Dendritic cell treated with granulocyte-macrophage colony-stimulating factor and Interleukin-4, amounts not matched to agents 40 ng/mL and 50 ng/mL, for 4 days (primary cell): ENCODE data around the gene GNAT1.
"Not testable (repeated sequence)": the region's sequence is repeated elsewhere in the genome, so short reads cannot be mapped to it uniquely, and the experiment has no call there.

ENCODE experiments used
- H3K27ac Mint-ChIP-seq: one replicate; pipeline ENCODE4 v1.8.0; 2022; ENCODE audit warnings: mild to moderate bottlenecking, mixed read lengths
- H3K27me3 Mint-ChIP-seq: one replicate; pipeline ENCODE4 v1.8.0; 2022; ENCODE audit warnings: mild to moderate bottlenecking, mixed read lengths
- H3K36me3 Mint-ChIP-seq: one replicate; pipeline ENCODE4 v1.8.0; 2022; ENCODE audit warnings: low read depth, mixed read lengths
- H3K4me1 Mint-ChIP-seq: one replicate; pipeline ENCODE4 v1.8.0; 2022; ENCODE audit warnings: low read depth, mixed read lengths
- H3K4me3 Mint-ChIP-seq: one replicate; pipeline ENCODE4 v1.8.0; 2022; ENCODE audit warnings: mild to moderate bottlenecking, moderate library complexity, mixed read lengths
- H3K9me3 Mint-ChIP-seq: one replicate; pipeline ENCODE4 v1.8.0; 2022; ENCODE audit warnings: mixed read lengths
- intact Hi-C: fragments of 100-400 bp; cut with micrococcal nuclease; formaldehyde crosslinking; loops from one replicate; pipeline ENCODE4 v1.15.0; 2022

Gene GNAT1

DNA sequence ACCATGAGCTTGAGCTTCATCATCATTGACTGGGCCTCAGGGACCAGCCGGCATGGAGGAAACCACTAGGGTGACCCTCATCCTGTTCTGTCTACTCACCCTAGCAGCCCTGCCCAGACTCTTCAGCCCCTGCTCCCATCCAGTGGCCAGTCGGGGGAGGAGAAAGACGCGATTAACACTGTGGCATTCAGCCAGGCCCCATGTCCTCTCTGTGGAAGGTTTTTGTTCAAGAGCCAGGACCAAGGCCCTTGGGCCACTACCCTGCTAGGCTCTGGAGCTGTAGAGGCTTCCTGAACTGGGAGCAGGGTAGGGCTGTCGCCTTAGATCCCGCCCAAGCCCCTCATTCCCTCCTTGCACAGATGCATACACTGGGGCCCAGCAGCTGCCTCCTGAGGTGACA, 28.7 kb downstream of the GNAT1 start:
- Mint-ChIP-seq H3K9me3 (no peaks in the 10 kb centered on the region), H3K36me3 (no peaks in the 10 kb centered on the region), H3K27ac (no peak overlapping the region), H3K27me3 (peaks cover 21% of the 10 kb centered on the region), H3K4me1 (peaks cover 4% of the 10 kb centered on the region), H3K4me3 (no peak overlapping the region)
- intact Hi-C loops = no loop called here

DNA sequence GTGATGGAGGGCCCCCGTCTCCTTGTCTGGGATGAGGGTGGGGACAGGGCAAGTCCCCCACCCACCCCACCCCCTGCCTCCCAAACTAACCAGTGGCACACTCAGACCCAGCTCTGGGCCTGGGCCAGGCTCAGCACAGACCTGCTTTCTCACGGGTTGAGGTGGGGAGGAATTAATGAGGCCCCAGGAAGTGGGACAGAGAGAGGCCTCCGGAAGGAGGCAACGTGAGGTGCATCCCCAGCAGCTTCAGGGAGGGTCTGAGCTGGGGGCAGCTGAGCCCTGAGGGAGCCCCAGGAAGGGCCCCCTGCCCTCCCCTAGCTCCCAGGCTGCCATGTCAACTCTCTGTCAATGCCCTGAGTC, 29.6 kb downstream of the GNAT1 start:
- Mint-ChIP-seq H3K9me3 (no peaks in the 10 kb centered on the region), H3K27me3 (peaks cover 27% of the 10 kb centered on the region), H3K36me3 (no peaks in the 10 kb centered on the region), H3K4me3 (no peak overlapping the region), H3K27ac (no peak overlapping the region), H3K4me1 (peaks cover 7% of the 10 kb centered on the region)
- intact Hi-C loops = no loop called here

DNA sequence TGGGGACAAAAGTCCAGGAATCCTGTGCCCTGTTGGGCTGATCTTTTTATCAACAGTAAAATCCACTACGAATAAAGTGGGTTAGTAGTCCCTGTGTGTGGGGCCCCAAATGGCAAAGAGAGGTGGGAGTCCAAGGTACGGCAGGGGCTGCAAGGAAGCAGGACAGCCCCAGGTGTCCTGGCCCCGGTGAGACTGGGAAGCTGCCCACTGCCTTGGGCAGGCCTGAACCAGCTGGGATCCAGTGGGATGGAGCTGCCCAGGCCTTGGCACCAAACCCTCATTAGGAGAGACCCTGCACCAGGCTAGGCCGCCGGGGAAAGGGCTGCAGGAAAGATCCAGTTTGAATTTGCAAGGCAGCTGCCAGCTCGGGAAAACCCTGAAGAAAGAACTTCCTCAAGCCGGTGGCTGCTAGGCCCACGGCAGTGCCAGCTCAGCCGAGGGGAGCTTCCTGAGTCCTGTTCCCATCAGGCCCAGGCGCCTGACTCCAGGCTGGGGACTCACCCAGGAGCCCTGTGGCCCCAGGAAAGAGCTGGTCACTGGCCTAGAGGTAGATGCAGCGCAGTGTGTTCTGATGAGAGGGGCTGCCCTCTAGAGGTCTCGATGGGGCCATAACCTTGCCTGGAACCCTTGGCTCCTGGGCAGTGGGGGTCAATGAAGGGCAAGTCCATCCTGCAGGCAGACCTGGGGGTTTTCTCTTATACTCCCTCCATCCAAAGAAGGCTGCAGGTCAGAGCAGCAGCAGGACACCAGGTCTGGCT, 30.2 kb downstream of the GNAT1 start:
- Mint-ChIP-seq H3K9me3 (no peaks in the 10 kb centered on the region), H3K27me3 (peaks cover 29% of the 10 kb centered on the region), H3K27ac (no peak overlapping the region), H3K4me3 (no peak overlapping the region), H3K36me3 (no peaks in the 10 kb centered on the region), H3K4me1 (peaks cover 12% of the 10 kb centered on the region)
- intact Hi-C loops = no loop called here

DNA sequence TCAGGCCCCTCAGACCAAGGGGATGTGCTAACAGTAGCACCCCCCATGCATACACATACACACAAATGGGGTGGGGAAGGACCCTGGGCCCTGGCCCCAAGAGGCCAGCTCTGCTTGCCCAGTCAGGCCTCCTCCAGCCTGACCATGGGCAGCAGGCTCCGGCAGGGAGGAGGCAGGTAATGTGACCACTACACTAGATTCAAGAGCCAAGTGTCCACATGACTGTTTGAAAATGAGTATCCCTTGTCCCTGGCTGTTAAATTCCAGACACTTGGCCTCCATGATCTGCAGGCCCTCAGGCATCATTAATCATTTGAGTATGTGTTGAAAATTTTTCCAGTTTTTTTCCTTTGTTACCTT, 30.7 kb downstream of the GNAT1 start:
- Mint-ChIP-seq H3K27me3 (peaks cover 26% of the 10 kb centered on the region), H3K36me3 (no peaks in the 10 kb centered on the region), H3K4me1 (peaks cover 18% of the 10 kb centered on the region), H3K9me3 (no peaks in the 10 kb centered on the region), H3K4me3 (no peak overlapping the region), H3K27ac (no peak overlapping the region)
- intact Hi-C loops = no loop called here

DNA sequence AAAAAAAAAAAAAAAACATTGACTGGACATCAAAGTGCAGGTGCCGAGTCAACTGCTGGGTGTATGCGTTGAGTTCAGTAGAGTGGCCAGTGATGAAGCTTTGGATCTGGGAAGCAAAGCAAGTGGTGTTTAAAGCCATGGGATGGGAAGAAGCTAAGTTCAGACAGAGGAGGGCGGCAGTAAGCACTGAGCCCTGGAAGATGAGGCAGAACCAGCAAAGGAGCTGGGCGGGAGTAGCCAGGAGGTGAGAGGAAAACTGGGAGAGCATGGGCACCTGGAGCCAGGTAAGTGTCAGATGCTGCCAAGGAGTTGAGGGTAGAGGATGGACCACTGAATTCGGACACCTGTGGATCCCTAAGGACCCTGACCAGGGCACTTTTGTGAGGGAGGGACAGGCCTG, 33.2 kb downstream of the GNAT1 start:
- Mint-ChIP-seq H3K4me3 (no peak overlapping the region), H3K27ac (no peak overlapping the region), H3K36me3 (no peaks in the 10 kb centered on the region), H3K9me3 (no peaks in the 10 kb centered on the region), H3K4me1 (peaks cover 43% of the 10 kb centered on the region), H3K27me3 (peaks cover 22% of the 10 kb centered on the region)
- intact Hi-C loops = no loop called here

DNA sequence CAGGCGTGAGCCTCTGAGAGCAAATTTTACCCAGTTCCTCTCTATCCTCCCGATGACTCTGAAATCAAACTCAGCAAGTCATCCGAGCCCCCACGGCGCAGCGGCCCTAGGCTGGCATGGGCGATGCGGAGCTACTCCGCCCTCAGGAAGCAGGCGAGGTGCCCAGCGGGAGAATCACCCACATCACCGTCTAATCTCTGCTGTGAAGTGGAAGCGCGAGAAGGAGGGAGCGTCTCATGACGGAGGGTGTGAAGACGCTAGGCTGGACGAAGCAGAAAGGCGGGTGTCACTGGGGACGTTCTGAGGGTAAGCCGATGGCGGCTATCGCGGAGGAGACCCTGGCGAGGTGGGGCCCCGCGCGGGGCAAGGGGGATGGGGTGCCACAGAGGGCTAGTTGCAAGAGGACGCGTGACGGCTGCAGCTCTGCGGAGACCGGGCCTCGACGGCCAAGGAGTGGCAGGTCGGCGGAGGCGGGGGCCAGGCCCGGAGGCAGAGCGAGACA, 35.5 kb downstream of the GNAT1 start:
- no peaks in the 10 kb centered on the region for H3K9me3 Mint-ChIP-seq
- H3K27me3 Mint-ChIP-seq = peaks cover 22% of the 10 kb centered on the region
- no peaks in the 10 kb centered on the region for H3K36me3 Mint-ChIP-seq
- H3K4me3 Mint-ChIP-seq = peak overlapping the region; percentile 82
- H3K27ac Mint-ChIP-seq = peak overlapping the region; percentile 92
- intact Hi-C loops = loop anchor here (1.0 kb wide), 4 partner anchors 19 to 106 kb away; no protein-coding TSS in a partner anchor
- H3K4me1 Mint-ChIP-seq = peaks cover 61% of the 10 kb centered on the region

DNA sequence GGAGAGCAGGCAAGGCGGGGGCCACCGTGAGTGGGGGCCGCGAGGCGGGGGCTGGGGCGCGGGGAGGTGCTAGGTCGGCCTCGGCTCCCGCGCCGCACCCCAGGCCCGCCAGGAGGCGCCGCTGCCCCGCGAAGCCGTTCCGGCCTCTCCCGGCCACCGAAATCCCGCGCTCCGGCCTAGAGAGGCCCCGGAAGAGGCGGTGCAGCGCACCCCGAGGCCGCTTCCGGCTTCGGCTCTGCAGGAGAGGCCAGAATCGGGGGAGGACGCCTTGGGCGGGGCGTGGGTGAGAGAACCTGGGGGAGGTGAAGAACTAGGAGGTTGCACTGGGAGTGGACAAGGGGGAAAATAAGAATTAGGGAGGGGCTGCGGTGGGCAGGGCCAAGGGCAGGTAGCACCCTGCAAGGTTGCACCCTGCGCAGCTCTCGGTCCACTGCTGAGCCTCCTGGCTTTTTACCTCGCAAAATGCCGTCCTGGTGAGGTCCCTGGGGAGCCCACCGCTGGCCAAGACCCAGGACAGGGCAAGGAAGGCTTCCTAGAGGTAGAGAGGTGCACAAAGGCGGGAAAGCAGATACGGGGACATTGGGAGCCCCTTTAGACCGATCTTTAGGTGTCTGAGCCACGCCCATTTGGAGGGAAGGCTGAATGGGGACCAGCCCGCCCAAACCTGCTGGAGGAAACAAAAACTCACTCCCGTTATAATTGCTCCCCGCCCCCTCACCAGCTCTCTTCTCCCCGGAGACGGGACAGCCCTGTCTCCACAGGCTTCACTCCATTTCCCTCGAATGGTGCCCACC, 36.2 kb downstream of the GNAT1 start:
- Mint-ChIP-seq H3K4me3 (peak overlapping the region; percentile 82), H3K27me3 (peaks cover 22% of the 10 kb centered on the region), H3K4me1 (peaks cover 64% of the 10 kb centered on the region), H3K27ac (peak overlapping the region; percentile 92), H3K9me3 (no peaks in the 10 kb centered on the region), H3K36me3 (no peaks in the 10 kb centered on the region)
- intact Hi-C loops = loop anchor here (1.0 kb wide), 2 partner anchors 19 to 46 kb away; no protein-coding TSS in a partner anchor

DNA sequence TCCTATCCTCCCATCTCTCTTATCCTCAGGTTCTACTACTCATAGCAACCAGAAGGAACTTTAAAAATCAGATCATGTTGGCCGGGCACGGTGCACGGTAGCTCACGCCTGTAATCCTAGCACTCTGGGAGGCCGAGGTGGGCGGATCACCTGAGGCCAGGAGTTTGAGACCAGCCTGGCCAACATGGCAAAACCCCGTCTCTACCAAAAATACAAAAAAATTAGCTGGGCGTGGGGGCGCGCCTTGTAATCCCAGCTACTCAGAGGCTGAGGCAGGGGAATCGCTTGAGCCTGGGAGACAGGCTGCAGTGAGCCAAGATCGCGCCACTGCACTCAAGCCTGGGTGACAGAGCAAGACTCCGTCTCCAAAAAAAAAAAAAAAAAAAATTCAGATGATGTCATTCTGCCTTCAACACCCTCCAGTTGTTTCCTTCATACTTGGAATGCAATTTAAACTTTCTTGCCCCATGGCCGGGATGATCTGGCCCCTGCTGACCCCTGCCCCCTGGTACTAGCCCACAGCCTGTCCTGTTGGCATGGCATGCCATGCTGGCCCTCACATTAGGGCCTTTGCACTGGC, 36.9 kb downstream of the GNAT1 start:
- H3K36me3 Mint-ChIP-seq, H3K9me3 Mint-ChIP-seq, intact Hi-C loops: not testable (repeated sequence)
- Mint-ChIP-seq H3K4me1 (peaks cover 71% of the 10 kb centered on the region), H3K27me3 (peaks cover 22% of the 10 kb centered on the region), H3K27ac (peak overlapping the region; percentile 92), H3K4me3 (peak overlapping the region; percentile 82)

DNA sequence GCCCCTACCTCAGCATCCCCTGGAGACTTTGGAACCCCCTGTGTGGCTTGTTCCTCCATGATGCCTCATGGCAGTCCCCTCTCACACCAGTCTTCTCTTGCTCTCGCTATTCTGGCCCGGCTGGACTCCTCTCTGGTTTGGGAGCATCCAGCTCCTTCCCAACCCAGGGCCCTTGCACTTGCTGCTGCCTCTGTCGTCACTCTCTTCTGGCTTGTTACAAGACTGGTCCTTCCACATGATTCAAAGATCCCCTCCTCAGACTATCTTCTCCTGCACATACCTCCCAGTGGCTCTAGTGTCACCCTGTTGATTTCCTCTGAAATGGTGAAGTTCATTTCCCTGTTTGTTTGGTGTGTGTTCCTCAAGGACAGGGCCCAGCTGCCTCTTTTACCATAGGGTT, 38.1 kb downstream of the GNAT1 start:
- Mint-ChIP-seq H3K27me3 (peaks cover 15% of the 10 kb centered on the region), H3K4me1 (peaks cover 82% of the 10 kb centered on the region), H3K36me3 (no peaks in the 10 kb centered on the region), H3K4me3 (no peak overlapping the region), H3K27ac (peak overlapping the region; percentile 92), H3K9me3 (no peaks in the 10 kb centered on the region)
- intact Hi-C loops = no loop called here

DNA sequence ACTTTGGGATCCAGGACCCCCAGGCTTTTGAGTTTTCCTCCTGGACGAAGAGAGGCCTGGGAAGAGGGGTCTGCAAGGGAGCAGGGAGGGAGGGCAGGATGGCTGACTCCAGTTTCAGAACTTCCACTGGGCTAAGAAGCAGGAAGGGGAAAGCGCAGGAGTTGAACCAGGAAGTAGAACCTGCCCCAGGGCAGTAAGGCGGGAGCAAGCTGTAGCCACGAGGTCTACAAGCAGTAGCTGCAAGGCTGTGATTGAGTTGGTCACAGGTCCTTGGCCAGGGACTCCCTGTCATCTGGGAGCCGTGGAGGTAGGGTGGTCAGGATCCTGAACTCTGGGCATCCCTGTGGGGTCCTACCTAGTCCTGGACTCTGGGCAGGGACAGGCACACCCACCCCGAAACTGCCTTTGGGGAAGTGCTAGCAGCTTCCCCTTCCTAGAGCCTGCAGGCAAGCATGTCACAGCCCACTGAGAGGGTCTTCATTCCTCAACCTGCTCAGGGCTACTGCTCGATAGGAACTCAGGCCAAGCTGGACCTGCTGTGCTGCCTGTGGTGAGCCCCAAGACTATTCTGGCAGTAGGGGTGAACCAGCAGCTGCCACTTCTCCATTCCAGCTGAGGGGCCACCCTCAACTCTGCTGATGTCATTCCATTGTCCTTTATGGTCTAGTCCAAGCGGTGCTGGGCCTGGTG, 38.8 kb downstream of the GNAT1 start:
- no peaks in the 10 kb centered on the region for H3K36me3 Mint-ChIP-seq
- peaks cover 89% of the 10 kb centered on the region for H3K4me1 Mint-ChIP-seq
- H3K27me3 Mint-ChIP-seq = peaks cover 8% of the 10 kb centered on the region
- peak overlapping the region; percentile 52 for H3K4me3 Mint-ChIP-seq
- no peaks in the 10 kb centered on the region for H3K9me3 Mint-ChIP-seq
- peak overlapping the region; percentile 92 for H3K27ac Mint-ChIP-seq
- intact Hi-C loops = no loop called here

DNA sequence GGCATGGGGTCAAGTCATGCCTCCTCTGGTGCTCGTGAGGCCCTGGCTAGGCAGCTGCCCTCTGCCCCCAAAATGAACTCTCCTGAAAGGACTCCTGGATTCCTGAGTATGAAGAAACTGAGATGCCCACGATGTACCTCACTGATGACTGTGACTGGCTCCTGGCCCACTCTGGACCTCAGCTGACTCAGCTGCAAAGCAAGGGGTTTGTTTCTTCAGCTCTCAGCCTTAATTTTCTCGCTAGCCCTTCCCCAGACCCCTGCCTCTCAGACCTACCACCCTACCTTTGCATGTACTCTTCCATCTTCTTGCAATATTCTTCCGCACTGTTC, 39.4 kb downstream of the GNAT1 start:
- Mint-ChIP-seq H3K36me3 (no peaks in the 10 kb centered on the region), H3K27ac (peak overlapping the region; percentile 92)
- intact Hi-C loops = no loop called here

DNA sequence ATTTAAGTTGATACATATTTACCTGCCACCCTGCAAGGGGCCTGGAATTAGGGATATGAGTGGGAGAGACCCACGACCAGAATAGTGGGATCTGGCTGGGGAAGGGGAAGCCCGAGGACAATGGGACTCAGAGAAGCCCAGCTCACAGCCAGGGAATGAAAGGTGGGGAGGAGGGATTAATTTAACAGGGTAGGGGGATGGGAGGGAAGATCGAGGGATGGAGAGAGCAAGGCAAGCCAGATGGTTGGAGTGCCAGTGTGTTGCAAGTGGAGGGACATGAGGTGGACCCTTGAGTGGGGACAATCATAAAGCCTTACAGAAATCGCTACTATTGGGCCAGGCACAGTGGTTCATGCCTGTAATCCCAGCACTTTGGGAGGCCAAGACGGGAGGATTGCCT, 40.2 kb downstream of the GNAT1 start:
- Mint-ChIP-seq H3K4me1 (peaks cover 88% of the 10 kb centered on the region), H3K4me3 (no peak overlapping the region), H3K27me3 (no peaks in the 10 kb centered on the region), H3K27ac (peak overlapping the region; percentile 92), H3K36me3 (peaks cover 6% of the 10 kb centered on the region), H3K9me3 (no peaks in the 10 kb centered on the region)
- intact Hi-C loops = no loop called here

More for the DNA sequence above, 39.4 kb downstream of the GNAT1 start:
- Mint-ChIP-seq H3K4me1 (peaks cover 94% of the 10 kb centered on the region), H3K4me3 (peak overlapping the region; percentile 52), H3K9me3 (no peaks in the 10 kb centered on the region), H3K27me3 (peaks cover 3% of the 10 kb centered on the region)

DNA sequence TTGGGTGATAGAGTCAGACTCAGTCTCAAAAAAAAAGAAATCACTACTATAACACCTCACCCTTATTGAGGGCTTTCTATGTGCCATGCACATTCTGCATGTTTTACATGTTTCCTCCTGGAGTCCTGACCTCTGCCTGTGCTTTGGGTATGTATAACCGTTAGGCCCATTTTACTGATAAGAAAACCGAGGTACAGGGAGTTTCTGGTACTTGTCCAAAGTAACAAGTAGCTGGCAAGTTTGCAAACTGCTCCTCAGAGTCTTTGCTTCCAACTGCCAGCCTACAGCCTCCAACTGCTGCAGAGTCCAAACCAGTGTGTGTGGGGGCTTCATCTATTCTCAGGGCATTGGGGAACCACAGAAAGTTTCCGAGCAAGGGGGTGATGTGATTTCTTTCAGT, 40.9 kb downstream of the GNAT1 start:
- H3K27ac Mint-ChIP-seq = peak overlapping the region; percentile 97
- intact Hi-C loops = no loop called here
- no peaks in the 10 kb centered on the region for H3K9me3 Mint-ChIP-seq
- peaks cover 81% of the 10 kb centered on the region for H3K4me1 Mint-ChIP-seq
- H3K36me3 Mint-ChIP-seq = peaks cover 13% of the 10 kb centered on the region
- H3K27me3 Mint-ChIP-seq = no peaks in the 10 kb centered on the region
- no peak overlapping the region for H3K4me3 Mint-ChIP-seq

DNA sequence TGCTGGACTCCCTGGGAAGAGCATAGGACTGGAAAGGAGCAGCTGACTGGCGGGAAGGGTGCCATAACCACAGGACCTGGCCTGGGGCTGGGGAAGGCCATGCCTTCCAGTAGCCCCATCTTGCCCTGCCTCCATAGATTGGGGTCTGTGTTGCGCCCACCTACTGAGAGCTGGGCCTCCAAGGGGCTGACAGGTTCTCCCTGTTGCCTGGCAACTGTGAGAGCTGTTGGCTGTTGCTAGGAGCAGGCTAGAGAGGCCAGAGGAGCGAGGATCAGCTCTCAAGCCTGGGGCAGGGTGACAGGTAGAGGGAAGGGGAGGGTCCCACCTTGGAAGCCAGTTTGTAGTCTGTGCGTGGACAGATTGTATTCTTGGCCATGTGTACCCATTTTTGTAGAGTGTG, 41.8 kb downstream of the GNAT1 start:
- H3K4me1 Mint-ChIP-seq = peaks cover 72% of the 10 kb centered on the region
- intact Hi-C loops = no loop called here
- no peak overlapping the region for H3K4me3 Mint-ChIP-seq

More for the DNA sequence above, 41.8 kb downstream of the GNAT1 start:
- Mint-ChIP-seq H3K27me3 (no peaks in the 10 kb centered on the region), H3K9me3 (no peaks in the 10 kb centered on the region), H3K36me3 (peaks cover 21% of the 10 kb centered on the region), H3K27ac (peak overlapping the region; percentile 97)
